AG10803 (cell line): ENCODE data around the gene ZBTB21.
"Not testable (repeated sequence)": the region's sequence is repeated elsewhere in the genome, so short reads cannot be mapped to it uniquely, and the experiment has no call there.

ENCODE experiments used
- DNase-seq: peaks from one replicate; pipeline ENCODE4 v3.0.0; 2010; ENCODE audit warnings: low read depth
- H3K4me3 ChIP-seq: 2 replicates; pipeline ENCODE4 v1.5.1; 2011; ENCODE audit warnings: mild to moderate bottlenecking, low read length, control low read depth
- TF ChIP-seq, protein P1 (sequence below): conservative IDR thresholded peaks from 2 replicates; pipeline ENCODE4 v1.5.1; 2011; ENCODE audit warnings: mild to moderate bottlenecking, low read length, control low read depth, inconsistent platforms

The ZBTB21 gene

DNA sequence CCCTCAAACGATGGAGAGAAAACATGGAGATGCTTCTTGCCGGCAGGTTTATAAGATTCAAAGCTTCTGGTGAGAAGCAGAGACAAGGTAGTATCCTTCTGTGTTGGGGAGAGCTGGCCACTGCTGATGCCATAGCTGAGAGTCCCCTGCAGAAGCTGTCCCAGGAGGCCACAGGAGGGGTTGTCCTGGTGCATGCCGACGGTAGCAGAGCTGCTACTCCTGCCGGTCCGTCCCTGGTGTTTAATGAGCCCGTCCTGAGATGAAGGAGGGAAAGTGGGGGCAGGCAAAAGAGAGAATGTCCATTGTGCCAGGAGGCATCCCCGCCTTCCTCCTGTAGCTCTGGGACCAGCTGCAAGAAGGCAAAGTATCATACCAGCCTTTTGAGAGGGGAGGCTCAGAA lies 46.0 kb downstream of the ZBTB21 start:
- no peak overlapping the region for H3K4me3 ChIP-seq
- no peak for DNase-seq
- TF ChIP-seq, protein P1, sequence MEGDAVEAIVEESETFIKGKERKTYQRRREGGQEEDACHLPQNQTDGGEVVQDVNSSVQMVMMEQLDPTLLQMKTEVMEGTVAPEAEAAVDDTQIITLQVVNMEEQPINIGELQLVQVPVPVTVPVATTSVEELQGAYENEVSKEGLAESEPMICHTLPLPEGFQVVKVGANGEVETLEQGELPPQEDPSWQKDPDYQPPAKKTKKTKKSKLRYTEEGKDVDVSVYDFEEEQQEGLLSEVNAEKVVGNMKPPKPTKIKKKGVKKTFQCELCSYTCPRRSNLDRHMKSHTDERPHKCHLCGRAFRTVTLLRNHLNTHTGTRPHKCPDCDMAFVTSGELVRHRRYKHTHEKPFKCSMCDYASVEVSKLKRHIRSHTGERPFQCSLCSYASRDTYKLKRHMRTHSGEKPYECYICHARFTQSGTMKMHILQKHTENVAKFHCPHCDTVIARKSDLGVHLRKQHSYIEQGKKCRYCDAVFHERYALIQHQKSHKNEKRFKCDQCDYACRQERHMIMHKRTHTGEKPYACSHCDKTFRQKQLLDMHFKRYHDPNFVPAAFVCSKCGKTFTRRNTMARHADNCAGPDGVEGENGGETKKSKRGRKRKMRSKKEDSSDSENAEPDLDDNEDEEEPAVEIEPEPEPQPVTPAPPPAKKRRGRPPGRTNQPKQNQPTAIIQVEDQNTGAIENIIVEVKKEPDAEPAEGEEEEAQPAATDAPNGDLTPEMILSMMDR: no peak

DNA sequence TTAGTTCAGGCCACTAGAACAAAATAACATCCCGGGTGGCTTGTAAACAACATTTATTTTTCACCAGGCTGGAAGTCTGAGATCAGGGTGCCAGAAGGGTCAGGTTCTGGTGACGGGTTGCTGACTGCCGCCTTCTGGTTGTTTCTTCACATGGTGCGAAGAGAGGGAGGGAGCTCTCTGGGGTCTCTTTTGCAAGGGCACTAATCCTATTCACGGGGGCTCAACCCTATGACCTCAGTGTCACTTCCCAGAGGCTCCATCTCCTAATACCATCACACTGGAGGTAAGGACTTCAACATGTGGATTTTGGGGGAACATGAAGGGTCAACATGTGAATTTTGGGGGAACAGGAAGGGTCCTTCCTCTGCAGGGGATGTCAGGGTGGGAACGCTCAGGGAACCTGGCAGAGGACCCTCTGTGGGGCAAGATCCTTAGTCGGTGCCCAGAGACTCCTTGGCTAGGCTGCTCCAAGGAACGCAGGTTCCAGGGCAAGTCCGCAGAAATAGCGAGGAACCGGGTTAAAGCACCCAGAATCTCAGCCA lies 47.7 kb downstream of the ZBTB21 start:
- TF ChIP-seq, protein P1: no peak

DNA sequence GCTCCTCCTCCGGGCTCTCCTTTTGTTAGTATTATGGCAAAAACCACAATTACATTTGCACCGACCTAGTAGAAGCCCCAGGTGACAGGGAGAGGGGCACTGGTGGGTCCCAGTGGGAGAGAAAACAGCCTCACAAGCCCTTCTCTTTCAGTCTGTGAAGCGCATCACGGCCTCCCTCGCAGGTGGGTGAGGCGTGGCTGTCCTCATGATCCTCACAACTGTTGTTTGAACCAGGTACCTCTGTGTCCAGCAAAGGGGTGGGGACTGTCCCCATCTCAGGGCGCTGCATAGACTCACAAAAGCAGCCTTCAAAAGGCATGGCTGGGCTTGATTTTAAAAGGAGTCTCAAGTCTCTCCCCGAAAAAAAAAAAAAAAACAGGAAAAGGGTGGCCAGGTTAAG lies 48.4 kb downstream of the ZBTB21 start:
- DNase-seq: no peak
- H3K4me3 ChIP-seq: no peak overlapping the region
- TF ChIP-seq, protein P1: no peak

More for the DNA sequence above, 47.7 kb downstream of the ZBTB21 start:
- H3K4me3 ChIP-seq: no peak overlapping the region
- DNase-seq: no peak

DNA sequence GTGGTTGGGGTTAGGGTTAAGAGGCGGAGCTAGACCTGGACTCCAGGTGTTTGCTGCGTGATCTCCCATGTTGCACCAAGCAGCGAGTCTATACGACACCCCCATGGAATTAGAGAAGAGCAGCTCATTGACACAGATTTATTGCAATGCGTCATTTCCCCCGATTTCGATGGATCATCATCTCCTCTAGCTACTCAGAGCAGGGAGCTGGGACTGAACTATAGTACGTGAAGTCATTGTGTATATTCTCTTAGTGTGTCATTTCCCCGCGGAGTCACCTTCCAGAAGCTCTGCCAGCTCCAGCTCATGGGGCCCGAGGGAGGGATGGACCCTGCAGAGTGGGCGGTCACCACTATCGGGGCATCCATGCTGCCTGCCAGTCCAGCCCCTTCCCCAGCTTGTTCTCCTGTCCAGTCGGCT lies 48.9 kb downstream of the ZBTB21 start:
- TF ChIP-seq, protein P1: no peak
- no peak overlapping the region for H3K4me3 ChIP-seq
- DNase-seq: no peak

DNA sequence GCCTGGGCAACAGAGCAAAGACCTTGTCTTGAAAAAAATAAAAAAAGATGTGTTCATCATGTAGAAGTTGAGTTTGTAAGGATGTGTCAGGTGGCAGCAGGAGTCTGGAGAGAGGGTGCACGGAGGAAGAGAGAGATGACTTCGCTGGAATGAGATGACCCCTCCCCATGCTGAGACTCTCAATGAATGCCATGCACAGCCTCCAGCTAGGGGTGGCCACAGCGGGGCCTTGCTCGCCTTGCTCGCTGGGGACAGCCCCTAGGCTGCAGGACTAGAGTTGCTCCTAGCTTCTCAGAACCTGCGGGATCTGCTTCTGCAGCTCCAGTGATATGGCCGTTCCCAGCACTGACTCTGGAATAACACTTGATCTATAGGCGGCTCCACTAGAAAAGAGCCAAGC lies 49.8 kb downstream of the ZBTB21 start:
- no peak for DNase-seq
- TF ChIP-seq, protein P1: no peak
- H3K4me3 ChIP-seq: no peak overlapping the region

DNA sequence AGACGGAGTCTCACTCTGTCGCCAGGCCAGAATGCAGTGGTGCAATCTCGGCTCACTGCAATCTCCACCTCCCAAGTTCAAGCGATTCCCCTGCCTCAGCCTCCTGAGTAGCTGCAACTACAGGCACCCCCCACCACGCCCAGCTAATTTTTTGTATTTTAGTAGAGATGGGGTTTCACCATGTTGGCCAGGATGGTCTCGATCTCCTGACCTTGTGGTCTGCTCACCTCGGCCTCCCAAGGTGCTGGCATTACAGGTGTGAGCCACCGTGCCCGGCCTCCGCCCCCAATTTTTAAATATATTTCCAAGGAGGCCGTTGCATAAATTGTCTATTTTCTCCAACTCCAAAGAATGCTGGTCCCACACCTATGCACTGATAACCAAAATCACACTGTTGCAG lies 50.5 kb downstream of the ZBTB21 start:
- not testable (repeated sequence) for DNase-seq, H3K4me3 ChIP-seq

DNA sequence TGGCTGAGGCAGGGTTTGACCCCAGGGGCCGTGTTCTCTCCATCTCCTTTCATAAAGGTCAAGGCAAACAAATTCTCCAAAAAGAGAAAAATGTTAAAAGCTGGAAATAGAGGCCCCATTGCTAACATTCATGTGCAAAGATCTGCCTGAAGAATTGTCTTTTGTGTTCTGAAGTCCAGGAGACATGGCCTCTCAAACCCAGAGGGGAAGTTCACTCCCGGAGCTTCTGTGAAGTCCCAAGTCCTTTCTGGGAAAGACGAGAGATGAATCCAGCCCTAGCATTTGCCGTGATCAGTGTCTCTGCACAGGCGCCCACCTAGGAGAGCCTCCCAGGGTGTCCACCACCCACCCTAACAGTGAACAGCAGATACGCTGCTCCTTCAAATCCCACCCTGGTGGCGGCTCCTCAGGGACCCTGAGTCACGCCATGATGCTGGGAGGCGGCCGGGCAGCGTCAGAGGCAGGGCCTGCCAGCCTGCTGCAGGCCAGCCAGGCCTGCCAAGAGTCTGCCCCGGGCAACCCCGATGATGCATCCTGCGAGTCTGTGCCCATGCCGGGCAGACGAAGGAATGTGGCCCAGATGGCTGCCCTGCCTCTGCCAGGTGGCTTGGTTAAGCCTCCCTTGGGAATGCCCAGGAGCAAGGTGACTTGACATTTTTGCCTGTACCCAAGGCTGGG lies 51.1 kb downstream of the ZBTB21 start:
- DNase-seq: peak; percentile 8
- TF ChIP-seq, protein P1: no peak

More for the DNA sequence above, 51.1 kb downstream of the ZBTB21 start:
- H3K4me3 ChIP-seq: no peak overlapping the region
